Stimulated activated CD8-positive, alpha-beta memory T cell treated with anti-CD3 and anti-CD28 coated beads, Interleukin-2, amount 100 ng/mL, for 1 hour (primary cell): ENCODE results near the gene NPPB.

ENCODE experiments used
- DNase-seq, 2 donors: peaks; one replicate each; pipeline ENCODE4 v3.0.0-alpha.2; 2020; ENCODE audit warnings: low read depth in 2 of 2

NPPB gene

GRCh38 chr1:11858158-11858557 is 587 bp downstream of the NPPB start:
- no peak for DNase-seq

GRCh38 chr1:11857164-11857851 is 1.4 kb downstream of the NPPB start:
- no peak for DNase-seq

GRCh38 chr1:11856698-11857097 is 2.0 kb downstream of the NPPB start:
- no peak for DNase-seq

GRCh38 chr1:11855430-11855829 is 3.3 kb downstream of the NPPB start:
- no peak for DNase-seq

- DNase-seq: no peak
These were observed 4.2 kb downstream of the NPPB start for GRCh38 chr1:11854519-11854918.

GRCh38 chr1:11851180-11851579 is 7.6 kb downstream of the NPPB start:
- DNase-seq: no peak

- DNase-seq: no peak
These were observed 8.6 kb downstream of the NPPB start for GRCh38 chr1:11850156-11850555.

- no peak for DNase-seq
These were observed 10.4 kb downstream of the NPPB start for GRCh38 chr1:11848373-11848700.

- no peak for DNase-seq
These were observed 10.9 kb downstream of the NPPB start, which contains the start of gene NPPA for GRCh38 chr1:11847667-11848372. NPPA (minus strand) TSS chr1:11847783; CDS start chr1:11847684, 99 bp downstream.

GRCh38 chr1:11845641-11846335 is 13.0 kb downstream of the NPPB start:
- no peak for DNase-seq

GRCh38 chr1:11842154-11843041 is 16.3 kb downstream of the NPPB start:
- DNase-seq: no peak

- no peak for DNase-seq
These were observed 17.2 kb downstream of the NPPB start for GRCh38 chr1:11841245-11842153.

- no peak for DNase-seq
These were observed 18.7 kb downstream of the NPPB start for GRCh38 chr1:11839727-11840705.

GRCh38 chr1:11838349-11839272 is 20.1 kb downstream of the NPPB start:
- peak; percentile 52 to 54 for DNase-seq

- no peak for DNase-seq
These were observed 20.9 kb downstream of the NPPB start for GRCh38 chr1:11837767-11838348.

GRCh38 chr1:11836955-11837766 is 21.6 kb downstream of the NPPB start:
- no peak for DNase-seq
